ENCODE results near the gene TC2N. TPM values are rescaled to one million over a fixed set of nuclear protein-coding genes. Genes with fewer than 3 reads are reported as not detected.

The TC2N gene
- total and polyA plus RNA-seq, 2 experiments from 2014 or later = 10.0 to 35.0 TPM

- H3K4me1 ChIP-seq (ENCODE audit: insufficient read depth) = peaks cover 8% of the 10 kb centered on the region
- DNase-seq (ENCODE audit: low spot score) = no peak
- peaks cover 3% of the 10 kb centered on the region; the same call in 1 of the 2 replicates for H3K36me3 ChIP-seq (ENCODE audit: insufficient read depth)
- no peaks in the 10 kb centered on the region for H3K79me2 ChIP-seq (replicated peaks; ENCODE audit: insufficient read depth)
- no peak overlapping the region for H3K4me2 ChIP-seq
- no peaks in the 10 kb centered on the region for H3K9me2 ChIP-seq (ENCODE audit: insufficient read depth)
- Mint-ChIP-seq H3K27ac (no peak overlapping the region), H3K9me3 (no peaks in the 10 kb centered on the region), H3K4me3 (no peak overlapping the region), H3K36me3 (ENCODE audit: low read depth) (peaks cover 10% of the 10 kb centered on the region; the same call in 2 of the 3 replicates), H3K4me1 (peaks cover 5% of the 10 kb centered on the region), H3K27me3 (ENCODE audit: insufficient read depth, low read depth, poor library complexity) (no peaks in the 10 kb centered on the region)
- no peak for ATAC-seq
- no peaks in the 10 kb centered on the region for H4K20me1 ChIP-seq (replicated peaks; ENCODE audit: insufficient read depth)
- H3K27ac ChIP-seq (ENCODE audit: low read depth) = no peak overlapping the region
- no peak for TF ChIP-seq POLR2AphosphoS5 (IDR thresholded peaks at IDR 0.05; ENCODE audit: low read depth)
- no peak for TF ChIP-seq ZNF331 (CRISPR knock-in tag; IDR thresholded peaks at IDR 0.05; ENCODE audit: low read depth)
- no peak for TF ChIP-seq STAT1 (IDR thresholded peaks at IDR 0.05; ENCODE audit: unreplicated experiment)
- TF ChIP-seq, protein P1, sequence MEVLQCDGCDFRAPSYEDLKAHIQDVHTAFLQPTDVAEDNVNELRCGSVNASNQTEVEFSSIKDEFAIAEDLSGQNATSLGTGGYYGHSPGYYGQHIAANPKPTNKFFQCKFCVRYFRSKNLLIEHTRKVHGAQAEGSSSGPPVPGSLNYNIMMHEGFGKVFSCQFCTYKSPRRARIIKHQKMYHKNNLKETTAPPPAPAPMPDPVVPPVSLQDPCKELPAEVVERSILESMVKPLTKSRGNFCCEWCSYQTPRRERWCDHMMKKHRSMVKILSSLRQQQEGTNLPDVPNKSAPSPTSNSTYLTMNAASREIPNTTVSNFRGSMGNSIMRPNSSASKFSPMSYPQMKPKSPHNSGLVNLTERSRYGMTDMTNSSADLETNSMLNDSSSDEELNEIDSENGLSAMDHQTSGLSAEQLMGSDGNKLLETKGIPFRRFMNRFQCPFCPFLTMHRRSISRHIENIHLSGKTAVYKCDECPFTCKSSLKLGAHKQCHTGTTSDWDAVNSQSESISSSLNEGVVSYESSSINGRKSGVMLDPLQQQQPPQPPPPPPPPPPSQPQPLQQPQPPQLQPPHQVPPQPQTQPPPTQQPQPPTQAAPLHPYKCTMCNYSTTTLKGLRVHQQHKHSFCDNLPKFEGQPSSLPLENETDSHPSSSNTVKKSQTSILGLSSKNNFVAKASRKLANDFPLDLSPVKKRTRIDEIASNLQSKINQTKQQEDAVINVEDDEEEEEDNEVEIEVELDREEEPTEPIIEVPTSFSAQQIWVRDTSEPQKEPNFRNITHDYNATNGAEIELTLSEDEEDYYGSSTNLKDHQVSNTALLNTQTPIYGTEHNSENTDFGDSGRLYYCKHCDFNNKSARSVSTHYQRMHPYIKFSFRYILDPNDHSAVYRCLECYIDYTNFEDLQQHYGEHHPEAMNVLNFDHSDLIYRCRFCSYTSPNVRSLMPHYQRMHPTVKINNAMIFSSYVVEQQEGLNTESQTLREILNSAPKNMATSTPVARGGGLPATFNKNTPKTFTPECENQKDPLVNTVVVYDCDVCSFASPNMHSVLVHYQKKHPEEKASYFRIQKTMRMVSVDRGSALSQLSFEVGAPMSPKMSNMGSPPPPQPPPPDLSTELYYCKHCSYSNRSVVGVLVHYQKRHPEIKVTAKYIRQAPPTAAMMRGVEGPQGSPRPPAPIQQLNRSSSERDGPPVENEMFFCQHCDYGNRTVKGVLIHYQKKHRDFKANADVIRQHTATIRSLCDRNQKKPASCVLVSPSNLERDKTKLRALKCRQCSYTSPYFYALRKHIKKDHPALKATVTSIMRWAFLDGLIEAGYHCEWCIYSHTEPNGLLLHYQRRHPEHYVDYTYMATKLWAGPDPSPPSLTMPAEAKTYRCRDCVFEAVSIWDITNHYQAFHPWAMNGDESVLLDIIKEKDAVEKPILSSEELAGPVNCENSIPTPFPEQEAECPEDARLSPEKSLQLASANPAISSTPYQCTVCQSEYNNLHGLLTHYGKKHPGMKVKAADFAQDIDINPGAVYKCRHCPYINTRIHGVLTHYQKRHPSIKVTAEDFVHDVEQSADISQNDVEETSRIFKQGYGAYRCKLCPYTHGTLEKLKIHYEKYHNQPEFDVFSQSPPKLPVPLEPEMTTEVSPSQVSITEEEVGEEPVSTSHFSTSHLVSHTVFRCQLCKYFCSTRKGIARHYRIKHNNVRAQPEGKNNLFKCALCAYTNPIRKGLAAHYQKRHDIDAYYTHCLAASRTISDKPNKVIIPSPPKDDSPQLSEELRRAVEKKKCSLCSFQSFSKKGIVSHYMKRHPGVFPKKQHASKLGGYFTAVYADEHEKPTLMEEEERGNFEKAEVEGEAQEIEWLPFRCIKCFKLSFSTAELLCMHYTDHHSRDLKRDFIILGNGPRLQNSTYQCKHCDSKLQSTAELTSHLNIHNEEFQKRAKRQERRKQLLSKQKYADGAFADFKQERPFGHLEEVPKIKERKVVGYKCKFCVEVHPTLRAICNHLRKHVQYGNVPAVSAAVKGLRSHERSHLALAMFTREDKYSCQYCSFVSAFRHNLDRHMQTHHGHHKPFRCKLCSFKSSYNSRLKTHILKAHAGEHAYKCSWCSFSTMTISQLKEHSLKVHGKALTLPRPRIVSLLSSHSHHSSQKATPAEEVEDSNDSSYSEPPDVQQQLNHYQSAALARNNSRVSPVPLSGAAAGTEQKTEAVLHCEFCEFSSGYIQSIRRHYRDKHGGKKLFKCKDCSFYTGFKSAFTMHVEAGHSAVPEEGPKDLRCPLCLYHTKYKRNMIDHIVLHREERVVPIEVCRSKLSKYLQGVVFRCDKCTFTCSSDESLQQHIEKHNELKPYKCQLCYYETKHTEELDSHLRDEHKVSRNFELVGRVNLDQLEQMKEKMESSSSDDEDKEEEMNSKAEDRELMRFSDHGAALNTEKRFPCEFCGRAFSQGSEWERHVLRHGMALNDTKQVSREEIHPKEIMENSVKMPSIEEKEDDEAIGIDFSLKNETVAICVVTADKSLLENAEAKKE (CRISPR knock-in tag; IDR thresholded peaks at IDR 0.05) = no peak
- TF ChIP-seq EZH2 (IDR thresholded peaks at IDR 0.05; ENCODE audit: low read depth, unreplicated experiment) = no peak
- TF ChIP-seq CREB1 (CRISPR knock-in tag; IDR thresholded peaks at IDR 0.05; ENCODE audit: low read depth) = no peak
- TF ChIP-seq, protein P2, sequence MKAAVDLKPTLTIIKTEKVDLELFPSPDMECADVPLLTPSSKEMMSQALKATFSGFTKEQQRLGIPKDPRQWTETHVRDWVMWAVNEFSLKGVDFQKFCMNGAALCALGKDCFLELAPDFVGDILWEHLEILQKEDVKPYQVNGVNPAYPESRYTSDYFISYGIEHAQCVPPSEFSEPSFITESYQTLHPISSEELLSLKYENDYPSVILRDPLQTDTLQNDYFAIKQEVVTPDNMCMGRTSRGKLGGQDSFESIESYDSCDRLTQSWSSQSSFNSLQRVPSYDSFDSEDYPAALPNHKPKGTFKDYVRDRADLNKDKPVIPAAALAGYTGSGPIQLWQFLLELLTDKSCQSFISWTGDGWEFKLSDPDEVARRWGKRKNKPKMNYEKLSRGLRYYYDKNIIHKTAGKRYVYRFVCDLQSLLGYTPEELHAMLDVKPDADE (IDR thresholded peaks at IDR 0.05) = no peak
- no peak overlapping the region for H3K4me3 ChIP-seq
- no peaks in the 10 kb centered on the region for H3F3A ChIP-seq (replicated peaks; ENCODE audit: low read depth)
- H2AFZ ChIP-seq = no peak overlapping the region
- H3K27me3 ChIP-seq (ENCODE audit: insufficient read depth) = no peaks in the 10 kb centered on the region
Observed at GRCh38 chr14:91793704-91794103, 73.6 kb downstream of the TC2N start.

Data from GM23338 (cell line).